Measurements from ENCODE around the gene SKAP2. TPM values are rescaled to one million over a fixed set of nuclear protein-coding genes. Genes with fewer than 3 reads are reported as not detected.

Gene SKAP2
- total RNA-seq, 4 donors from 2014 or later: 8.2 to 26.1 (median 11.8) TPM

DNA sequence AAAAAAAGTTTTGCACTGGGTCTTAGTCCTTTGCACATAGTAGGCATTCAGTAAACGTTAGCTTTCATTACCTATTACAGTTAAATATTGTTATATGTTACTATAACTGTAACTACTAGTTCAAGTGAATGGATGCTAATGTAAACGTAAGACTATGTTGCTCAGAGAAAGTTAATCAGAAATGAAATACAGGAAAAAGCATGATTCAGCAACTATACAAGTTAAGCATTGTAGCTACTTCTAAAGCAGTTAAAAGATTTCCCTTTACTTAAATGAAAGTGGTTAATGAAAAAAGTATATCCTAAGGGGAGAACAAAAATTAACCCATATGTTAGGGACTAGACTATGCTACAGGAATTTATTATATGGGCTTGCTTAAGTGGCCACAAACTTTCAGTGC, 121.2 kb downstream of the SKAP2 start:
- H3K36me3 ChIP-seq: no peaks in the 10 kb centered on the region
- TF ChIP-seq, protein P1, sequence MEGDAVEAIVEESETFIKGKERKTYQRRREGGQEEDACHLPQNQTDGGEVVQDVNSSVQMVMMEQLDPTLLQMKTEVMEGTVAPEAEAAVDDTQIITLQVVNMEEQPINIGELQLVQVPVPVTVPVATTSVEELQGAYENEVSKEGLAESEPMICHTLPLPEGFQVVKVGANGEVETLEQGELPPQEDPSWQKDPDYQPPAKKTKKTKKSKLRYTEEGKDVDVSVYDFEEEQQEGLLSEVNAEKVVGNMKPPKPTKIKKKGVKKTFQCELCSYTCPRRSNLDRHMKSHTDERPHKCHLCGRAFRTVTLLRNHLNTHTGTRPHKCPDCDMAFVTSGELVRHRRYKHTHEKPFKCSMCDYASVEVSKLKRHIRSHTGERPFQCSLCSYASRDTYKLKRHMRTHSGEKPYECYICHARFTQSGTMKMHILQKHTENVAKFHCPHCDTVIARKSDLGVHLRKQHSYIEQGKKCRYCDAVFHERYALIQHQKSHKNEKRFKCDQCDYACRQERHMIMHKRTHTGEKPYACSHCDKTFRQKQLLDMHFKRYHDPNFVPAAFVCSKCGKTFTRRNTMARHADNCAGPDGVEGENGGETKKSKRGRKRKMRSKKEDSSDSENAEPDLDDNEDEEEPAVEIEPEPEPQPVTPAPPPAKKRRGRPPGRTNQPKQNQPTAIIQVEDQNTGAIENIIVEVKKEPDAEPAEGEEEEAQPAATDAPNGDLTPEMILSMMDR (IDR thresholded peaks at IDR 0.05): no peak
- TF ChIP-seq POLR2A (IDR thresholded peaks at IDR 0.05): no peak
- H3K4me3 ChIP-seq (replicated peaks in 1 of 3): no peak overlapping the region
- 76 to 83% methylated on average over 2 of the region's 2 CpGs for WGBS, 2 donors
- DNase-seq: no peak
- no peak overlapping the region for H3K27ac ChIP-seq
- H3K4me1 ChIP-seq: no peaks in the 10 kb centered on the region
- H3K27me3 ChIP-seq: no peaks in the 10 kb centered on the region
- no peaks in the 10 kb centered on the region for H3K9me3 ChIP-seq
- intact Hi-C loops (cut with DNase I): no loop called here

DNA sequence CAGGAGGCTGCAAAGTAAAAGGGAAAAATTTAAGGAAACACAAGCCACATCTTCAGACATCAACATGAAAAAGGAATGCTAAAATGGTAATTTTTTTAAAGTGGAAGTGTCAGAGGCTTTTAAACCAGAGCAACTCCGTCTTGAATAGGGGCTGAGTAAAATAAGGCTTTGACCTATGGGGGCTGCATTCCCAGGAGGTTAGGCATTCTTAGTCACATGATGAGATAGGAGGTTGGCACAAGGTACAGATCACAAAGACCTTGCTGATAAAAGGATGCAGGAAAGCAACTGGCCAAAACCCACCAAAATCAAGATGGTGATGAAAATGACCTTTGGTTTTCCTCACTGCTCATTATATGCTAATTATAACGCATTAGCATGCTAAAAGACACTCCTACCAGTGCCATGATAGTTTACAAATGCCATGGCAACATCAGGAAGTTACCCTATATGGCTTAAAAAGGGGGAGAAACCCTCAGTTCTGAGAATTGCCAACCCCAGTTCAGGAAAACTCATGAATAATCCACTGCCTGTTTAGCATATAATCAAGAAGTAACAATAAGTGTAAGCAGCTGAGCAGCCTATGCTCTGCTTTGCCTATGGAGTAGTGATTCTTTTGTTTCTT, 128.3 kb downstream of the SKAP2 start:
- 65 to 69% methylated on average over 2 of the region's 2 CpGs for WGBS, 2 donors
- Histone ChIP-seq H3K27me3 (no peaks in the 10 kb centered on the region), H3K36me3 (no peaks in the 10 kb centered on the region), H3K4me3 (replicated peaks in 1 of 3) (no peak overlapping the region), H3K27ac (no peak overlapping the region), H3K9me3 (no peaks in the 10 kb centered on the region), H3K4me1 (no peaks in the 10 kb centered on the region)
- DNase-seq: no peak
- intact Hi-C loops (cut with DNase I): no loop called here
- TF ChIP-seq, protein P1 (IDR thresholded peaks at IDR 0.05): no peak
- TF ChIP-seq POLR2A (IDR thresholded peaks at IDR 0.05): no peak

DNA sequence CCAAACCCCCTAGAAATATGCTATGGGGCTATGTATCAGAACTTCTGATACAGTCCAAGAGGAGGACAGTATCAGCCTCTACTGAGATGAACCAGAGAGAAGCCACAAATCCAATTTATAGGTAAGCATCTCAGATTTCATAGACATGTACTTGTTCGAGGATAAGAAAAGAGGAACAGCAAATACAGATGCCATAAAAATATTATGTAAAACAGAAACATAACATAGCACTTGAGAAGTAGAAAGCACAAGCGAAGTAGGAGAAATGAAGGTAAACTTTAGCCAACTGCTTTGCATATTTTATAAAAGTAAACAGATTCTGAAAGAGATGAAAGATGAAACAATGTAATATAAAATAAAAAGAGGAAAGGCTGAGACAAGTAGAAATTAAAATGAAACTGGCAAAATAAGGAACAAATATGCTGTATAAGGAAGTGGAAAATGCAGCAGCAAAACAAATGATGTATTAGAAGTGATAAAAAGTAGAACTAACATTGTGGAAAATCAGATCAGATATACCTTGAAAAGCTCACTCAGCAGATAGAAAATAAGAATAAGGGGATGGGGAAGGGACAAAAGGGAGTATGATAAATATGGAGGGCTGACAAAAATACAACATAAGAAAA, 135.1 kb downstream of the SKAP2 start:
- no peaks in the 10 kb centered on the region for H3K9me3 ChIP-seq
- no peak overlapping the region for H3K27ac ChIP-seq
- TF ChIP-seq, protein P1 (IDR thresholded peaks at IDR 0.05): no peak
- no peak for TF ChIP-seq POLR2A (IDR thresholded peaks at IDR 0.05)
- intact Hi-C loops (cut with DNase I): no loop called here
- DNase-seq: no peak
- H3K4me3 ChIP-seq (replicated peaks in 1 of 3): no peak overlapping the region
- no peaks in the 10 kb centered on the region for H3K27me3 ChIP-seq
- H3K36me3 ChIP-seq: no peaks in the 10 kb centered on the region
- H3K4me1 ChIP-seq: no peaks in the 10 kb centered on the region
- WGBS, 2 donors: 88 to 89% methylated on average over 2 of the region's 2 CpGs

DNA sequence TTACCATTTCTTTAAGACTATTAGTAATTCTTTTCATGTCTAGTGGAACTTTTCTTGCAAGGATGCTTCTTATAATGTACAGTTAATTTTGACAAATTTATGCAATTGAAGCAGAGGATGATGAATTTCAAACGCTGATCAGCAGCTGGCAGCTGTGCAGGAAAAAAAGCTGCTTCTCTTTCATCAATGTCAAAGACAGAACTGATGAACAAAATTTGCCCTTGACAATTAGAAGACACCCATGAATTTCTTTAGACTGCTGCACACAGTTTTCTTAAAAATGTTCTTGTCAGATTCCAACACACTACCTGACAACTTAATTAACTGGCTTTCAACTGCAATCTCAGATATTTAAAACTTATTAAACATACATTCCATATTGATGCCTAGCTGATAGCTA, 138.3 kb downstream of the SKAP2 start:
- no peaks in the 10 kb centered on the region for H3K9me3 ChIP-seq
- TF ChIP-seq POLR2A (IDR thresholded peaks at IDR 0.05): no peak
- TF ChIP-seq, protein P1 (IDR thresholded peaks at IDR 0.05): no peak
- H3K36me3 ChIP-seq: no peaks in the 10 kb centered on the region
- no peak for DNase-seq
- H3K4me1 ChIP-seq: no peaks in the 10 kb centered on the region
- H3K27me3 ChIP-seq: no peaks in the 10 kb centered on the region
- no peak overlapping the region for H3K27ac ChIP-seq
- 70 to 76% methylated on average over 1 of the region's 1 CpG for WGBS, 2 donors
- intact Hi-C loops (cut with DNase I): no loop called here
- no peak overlapping the region for H3K4me3 ChIP-seq (replicated peaks in 1 of 3)

DNA sequence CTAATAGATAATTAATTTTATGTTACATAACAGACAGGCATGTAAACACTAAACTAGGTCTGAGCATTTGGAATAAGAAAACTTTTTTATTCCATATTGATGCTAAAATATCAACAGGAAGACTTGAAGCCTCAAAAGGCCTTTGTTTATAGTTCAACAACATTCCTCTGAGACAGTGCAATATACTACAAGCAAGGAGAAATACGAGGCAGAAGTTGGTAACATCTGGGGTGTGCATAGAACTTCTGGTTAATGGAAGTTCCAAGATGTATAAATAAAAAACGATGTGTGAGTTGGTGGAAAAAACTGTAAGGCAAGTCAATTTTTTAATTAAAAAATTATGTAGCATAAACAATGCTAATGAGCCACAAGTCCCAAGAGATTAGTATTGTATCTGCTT, 139.6 kb downstream of the SKAP2 start:
- Histone ChIP-seq H3K4me1 (no peaks in the 10 kb centered on the region), H3K27me3 (no peaks in the 10 kb centered on the region), H3K36me3 (no peaks in the 10 kb centered on the region), H3K9me3 (no peaks in the 10 kb centered on the region), H3K27ac (no peak overlapping the region), H3K4me3 (replicated peaks in 1 of 3) (no peak overlapping the region)
- TF ChIP-seq POLR2A (IDR thresholded peaks at IDR 0.05): no peak
- TF ChIP-seq, protein P1 (IDR thresholded peaks at IDR 0.05): no peak
- intact Hi-C loops (cut with DNase I): no loop called here
- no peak for DNase-seq
- 37 to 61% methylated on average over 2 of the region's 2 CpGs for WGBS, 2 donors

Measured in thyroid gland (tissue), 4 donors.